ENCODE data around the gene DCAF4. TPM values are rescaled to one million over a fixed set of nuclear protein-coding genes. Genes with fewer than 3 reads are reported as not detected.

DCAF4 gene
- total RNA-seq, 2 experiments from 2014 or later: 17.3 to 23.1 TPM

GRCh38 chr14:72902801-72903530, 23.3 kb upstream of the DCAF4 start:
- peaks cover 51% of the 10 kb centered on the region for H3K27me3 Mint-ChIP-seq
- H3K4me1 Mint-ChIP-seq: peaks cover 17% of the 10 kb centered on the region
- CTCF ChIA-PET: interaction anchor here (0.6 to 5.0 kb wide), 5 partner anchors 9 to 393 kb away, joined by 3 to 199 read pairs (median 9); partner anchors contain the start of gene DPF3
- no peak overlapping the region for H3K27ac Mint-ChIP-seq
- no peaks in the 10 kb centered on the region for H3K9me3 Mint-ChIP-seq (ENCODE audit: low read depth)
- ATAC-seq (no peak), DNase-seq (no peak)
- H3K4me3 Mint-ChIP-seq: no peak overlapping the region
- H3K36me3 Mint-ChIP-seq: no peaks in the 10 kb centered on the region

- H3K4me3 Mint-ChIP-seq: no peak overlapping the region
- H3K9me3 Mint-ChIP-seq (ENCODE audit: low read depth): no peaks in the 10 kb centered on the region
- H3K36me3 Mint-ChIP-seq: no peaks in the 10 kb centered on the region
- ATAC-seq (no peak), DNase-seq (no peak)
- peaks cover 48% of the 10 kb centered on the region for H3K27me3 Mint-ChIP-seq
- CTCF ChIA-PET: interaction anchor here (0.6 to 5.0 kb wide), 10 partner anchors 10 to 394 kb away, joined by 3 to 199 read pairs (median 3); partner anchors contain the start of gene DPF3
- no peak overlapping the region for H3K27ac Mint-ChIP-seq
- peaks cover 17% of the 10 kb centered on the region for H3K4me1 Mint-ChIP-seq
These were observed 22.5 kb upstream of the DCAF4 start for GRCh38 chr14:72903716-72904115.

DNA sequence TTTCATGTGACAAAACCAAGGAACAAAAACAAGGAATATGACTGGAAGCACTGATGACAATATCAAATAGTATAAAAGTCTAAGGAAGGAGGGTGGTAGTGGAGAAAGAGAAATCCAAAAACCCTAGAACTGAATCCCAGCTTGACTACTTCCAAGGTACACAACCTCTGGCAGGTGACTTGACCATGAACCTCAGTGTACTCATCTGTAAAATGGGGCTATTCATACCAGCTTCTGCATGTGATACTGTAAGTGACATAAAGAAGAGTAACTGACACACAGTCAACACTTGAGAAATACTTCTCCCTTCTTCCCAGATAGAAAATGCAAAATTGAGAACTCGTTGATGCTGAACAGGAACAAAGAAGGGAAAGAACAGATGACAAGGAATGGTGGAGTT, 22.0 kb upstream of the DCAF4 start:
- Mint-ChIP-seq H3K4me1 (peaks cover 17% of the 10 kb centered on the region), H3K27ac (no peak overlapping the region), H3K9me3 (ENCODE audit: low read depth) (no peaks in the 10 kb centered on the region), H3K27me3 (peaks cover 48% of the 10 kb centered on the region), H3K4me3 (no peak overlapping the region), H3K36me3 (no peaks in the 10 kb centered on the region)
- ATAC-seq: no peak
- DNase-seq: no peak
- CTCF ChIA-PET: interaction anchor here (0.6 to 5.0 kb wide), 14 partner anchors 10 to 465 kb away, joined by 3 to 199 read pairs (median 4); partner anchors contain the start of gene DPF3

DNA sequence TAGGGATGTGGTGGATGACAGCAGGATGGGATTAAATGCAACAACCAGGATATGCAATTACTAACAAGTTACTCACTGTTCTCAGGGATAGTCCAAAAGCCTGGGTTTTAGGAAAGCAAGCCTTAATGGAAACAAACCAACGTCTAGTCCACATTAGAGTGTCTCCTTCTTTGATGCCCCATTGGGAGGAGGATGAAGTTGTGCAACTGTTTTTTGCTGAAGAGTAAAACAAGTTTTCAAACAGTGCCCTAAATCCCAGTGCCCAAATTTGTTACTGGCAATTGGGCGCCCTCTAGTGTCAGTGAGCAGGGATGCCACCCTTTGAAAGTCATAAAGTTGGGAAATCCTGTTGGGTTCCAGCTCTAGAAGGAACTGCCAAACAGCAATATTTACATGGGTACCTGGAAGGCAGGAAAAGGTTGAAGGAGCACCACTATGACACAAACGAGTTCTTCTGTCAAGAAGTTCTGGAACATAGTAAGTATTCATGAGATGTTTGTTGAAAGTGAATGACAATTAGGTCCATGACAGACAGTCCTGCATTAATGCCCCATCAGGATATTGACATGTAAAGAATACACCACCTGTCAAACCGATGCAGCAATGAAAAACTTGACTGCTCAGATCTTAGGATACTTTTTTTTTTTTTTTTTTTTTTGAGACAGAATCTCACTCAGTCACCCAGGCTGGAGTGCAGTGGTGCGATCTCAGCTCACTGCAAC, 21.3 kb upstream of the DCAF4 start:
- DNase-seq (peak; percentile 75), ATAC-seq (peak; percentile 77)
- H3K9me3 Mint-ChIP-seq (ENCODE audit: low read depth): no peaks in the 10 kb centered on the region
- no peaks in the 10 kb centered on the region for H3K36me3 Mint-ChIP-seq
- peaks cover 53% of the 10 kb centered on the region for H3K27me3 Mint-ChIP-seq
- no peak overlapping the region for H3K27ac Mint-ChIP-seq
- peaks cover 17% of the 10 kb centered on the region for H3K4me1 Mint-ChIP-seq
- H3K4me3 Mint-ChIP-seq: no peak overlapping the region
- CTCF ChIA-PET: interaction anchor here (0.6 to 5.0 kb wide), 22 partner anchors 8 to 465 kb away, joined by 3 to 199 read pairs (median 4); partner anchors contain the start of gene DPF3

DNA sequence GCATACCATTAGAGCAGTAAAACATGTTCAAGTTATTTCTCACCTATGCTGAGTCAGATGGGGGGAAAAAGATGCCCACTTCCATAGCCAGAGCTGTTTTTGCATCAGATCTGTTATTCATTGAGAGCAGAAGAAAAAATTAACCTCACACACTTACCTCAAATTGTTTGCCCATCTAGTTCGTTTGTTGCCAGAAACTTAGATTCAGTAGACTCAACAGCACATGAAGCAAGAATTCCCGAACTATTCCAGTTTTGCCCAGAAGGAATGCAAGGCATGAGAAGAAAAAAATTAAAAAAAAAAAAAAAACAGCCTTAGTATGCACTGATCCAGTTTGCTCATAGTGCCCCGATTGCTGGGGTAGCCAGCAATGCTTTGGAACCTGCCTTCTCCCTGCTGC, 19.9 kb upstream of the DCAF4 start:
- Mint-ChIP-seq H3K27me3 (peaks cover 49% of the 10 kb centered on the region), H3K4me1 (peaks cover 20% of the 10 kb centered on the region), H3K9me3 (ENCODE audit: low read depth) (no peaks in the 10 kb centered on the region), H3K36me3 (no peaks in the 10 kb centered on the region), H3K4me3 (no peak overlapping the region), H3K27ac (no peak overlapping the region)
- CTCF ChIA-PET: interaction anchor here (0.6 to 5.0 kb wide), 6 partner anchors 10 to 1924 kb away, joined by 3 to 199 read pairs (median 4); partner anchors contain the start of gene DPF3
- ATAC-seq (no peak), DNase-seq (no peak)

- peaks cover 44% of the 10 kb centered on the region for H3K27me3 Mint-ChIP-seq
- CTCF ChIA-PET: interaction anchor here (3.3 to 5.0 kb wide), 3 partner anchors 13 to 391 kb away, joined by 35 to 199 read pairs (median 40); partner anchors contain the start of gene DPF3
These were observed 19.4 kb upstream of the DCAF4 start for GRCh38 chr14:72906879-72907278.

DNA sequence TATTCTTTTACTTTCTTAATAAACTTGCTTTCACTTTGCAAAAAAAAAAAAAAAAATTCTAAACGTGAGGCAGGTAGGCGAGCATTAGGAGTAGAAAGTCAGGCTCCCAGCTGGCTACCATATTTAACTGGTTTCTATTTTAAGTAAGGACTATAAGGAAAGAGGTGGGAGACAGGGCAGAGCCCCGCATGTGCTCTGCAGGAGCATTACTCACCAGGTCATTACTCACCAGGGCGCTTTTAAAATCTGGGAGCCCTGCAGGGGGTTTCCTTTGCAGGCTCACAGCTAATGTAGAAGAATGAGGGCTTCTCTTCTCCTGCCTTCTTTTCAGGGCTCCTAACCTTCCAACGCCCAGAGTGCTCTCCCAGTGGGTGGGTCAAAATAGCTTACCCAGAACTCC, 18.4 kb upstream of the DCAF4 start:
- ATAC-seq (no peak), DNase-seq (no peak)
- H3K4me1 Mint-ChIP-seq: peaks cover 21% of the 10 kb centered on the region
- H3K4me3 Mint-ChIP-seq: no peak overlapping the region
- no peak overlapping the region for H3K27ac Mint-ChIP-seq
- peaks cover 46% of the 10 kb centered on the region for H3K27me3 Mint-ChIP-seq
- CTCF ChIA-PET: interaction anchor here (1.5 to 3.3 kb wide), 2 partner anchors 14 to 392 kb away, joined by 3 to 40 read pairs; no protein-coding TSS in a partner anchor
- no peaks in the 10 kb centered on the region for H3K9me3 Mint-ChIP-seq (ENCODE audit: low read depth)
- H3K36me3 Mint-ChIP-seq: no peaks in the 10 kb centered on the region

More at GRCh38 chr14:72906879-72907278, 19.4 kb upstream of the DCAF4 start:
- H3K4me3 Mint-ChIP-seq: no peak overlapping the region
- H3K4me1 Mint-ChIP-seq: peaks cover 21% of the 10 kb centered on the region
- DNase-seq (no peak), ATAC-seq (peak; percentile 60)
- no peak overlapping the region for H3K27ac Mint-ChIP-seq
- no peaks in the 10 kb centered on the region for H3K36me3 Mint-ChIP-seq
- H3K9me3 Mint-ChIP-seq (ENCODE audit: low read depth): no peaks in the 10 kb centered on the region

GRCh38 chr14:72909163-72909562, 17.1 kb upstream of the DCAF4 start:
- Mint-ChIP-seq H3K4me1 (peaks cover 25% of the 10 kb centered on the region), H3K27me3 (peaks cover 51% of the 10 kb centered on the region), H3K27ac (no peak overlapping the region), H3K9me3 (ENCODE audit: low read depth) (no peaks in the 10 kb centered on the region), H3K4me3 (no peak overlapping the region), H3K36me3 (no peaks in the 10 kb centered on the region)
- ATAC-seq: no peak
- no peak for DNase-seq
- CTCF ChIA-PET: interaction anchor here (0.7 to 3.3 kb wide), 7 partner anchors 11 to 404 kb away, joined by 3 to 40 read pairs (median 3); partner anchors contain the start of gene DCAF4

- H3K9me3 Mint-ChIP-seq (ENCODE audit: low read depth): no peaks in the 10 kb centered on the region
These were observed 12.5 kb upstream of the DCAF4 start for GRCh38 chr14:72913809-72914208.

DNA sequence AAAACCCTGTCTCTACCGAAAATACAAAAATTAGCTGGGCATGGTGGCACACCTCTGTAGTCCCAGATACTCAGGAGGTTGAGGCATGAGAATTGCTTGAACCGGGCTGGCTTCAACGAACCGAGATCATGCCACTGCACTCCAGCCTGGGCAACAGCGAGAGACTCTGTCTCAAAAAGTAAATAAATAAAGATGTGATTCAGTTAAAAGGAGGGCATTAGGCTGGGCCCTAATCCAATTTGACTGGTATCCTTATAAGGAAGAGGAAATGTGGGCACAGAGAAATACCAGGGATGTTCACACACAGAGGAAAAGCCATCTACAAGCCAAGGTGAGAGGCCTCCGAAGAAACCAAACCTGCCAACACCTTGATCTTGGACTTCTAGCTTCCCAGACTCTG, 10.1 kb upstream of the DCAF4 start:
- no peak overlapping the region for H3K27ac Mint-ChIP-seq
- H3K4me3 Mint-ChIP-seq: no peak overlapping the region
- no peaks in the 10 kb centered on the region for H3K36me3 Mint-ChIP-seq
- H3K27me3 Mint-ChIP-seq: peaks cover 64% of the 10 kb centered on the region
- CTCF ChIA-PET: no interaction called here
- ATAC-seq (no peak), DNase-seq (no peak)
- no peaks in the 10 kb centered on the region for H3K9me3 Mint-ChIP-seq (ENCODE audit: low read depth)
- H3K4me1 Mint-ChIP-seq: peaks cover 7% of the 10 kb centered on the region

More at GRCh38 chr14:72913809-72914208, 12.5 kb upstream of the DCAF4 start:
- CTCF ChIA-PET: no interaction called here
- peaks cover 9% of the 10 kb centered on the region for H3K4me1 Mint-ChIP-seq
- H3K27ac Mint-ChIP-seq: no peak overlapping the region
- H3K27me3 Mint-ChIP-seq: peaks cover 58% of the 10 kb centered on the region
- H3K36me3 Mint-ChIP-seq: no peaks in the 10 kb centered on the region
- DNase-seq: no peak
- ATAC-seq: no peak
- no peak overlapping the region for H3K4me3 Mint-ChIP-seq

DNA sequence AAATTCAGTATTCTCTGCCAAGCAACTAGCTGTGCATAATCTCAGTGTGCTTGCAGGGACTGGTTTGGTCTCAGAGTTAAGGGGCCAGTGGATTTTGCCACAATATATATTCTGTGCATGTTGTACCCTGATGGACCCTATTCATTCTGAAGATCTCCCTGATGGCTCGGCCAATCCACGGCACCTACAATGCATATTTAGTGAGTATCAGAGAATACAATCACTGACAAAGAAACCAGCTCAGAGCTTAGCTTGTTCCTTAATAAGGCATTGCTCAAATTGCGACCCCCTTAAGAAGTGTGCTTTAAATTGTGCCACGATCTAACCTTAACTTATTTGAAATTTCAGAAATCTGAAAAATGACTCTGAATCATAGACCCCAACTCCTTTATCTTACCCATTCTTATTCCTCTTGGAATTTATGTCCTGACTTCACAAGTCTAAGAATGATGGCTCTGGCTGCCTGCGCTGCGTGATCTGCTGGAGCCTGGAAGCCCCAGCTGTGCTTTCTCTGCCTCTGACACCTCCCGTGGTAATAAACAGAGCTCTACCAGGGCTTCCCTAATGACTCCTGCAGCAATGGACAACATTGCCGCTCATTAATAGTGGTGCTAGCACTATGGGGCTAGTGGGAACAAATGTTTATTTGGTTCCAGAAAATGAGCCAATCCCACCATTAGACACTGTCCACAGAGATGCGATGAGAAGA, 9.0 kb upstream of the DCAF4 start:
- peaks cover 5% of the 10 kb centered on the region for H3K4me1 Mint-ChIP-seq
- H3K36me3 Mint-ChIP-seq: no peaks in the 10 kb centered on the region
- CTCF ChIA-PET: interaction anchor here (0.6 to 1.3 kb wide), 2 partner anchors 12 to 403 kb away, joined by 3 read pairs; no protein-coding TSS in a partner anchor
- DNase-seq: no peak
- peaks cover 72% of the 10 kb centered on the region for H3K27me3 Mint-ChIP-seq
- H3K27ac Mint-ChIP-seq: no peak overlapping the region
- H3K9me3 Mint-ChIP-seq (ENCODE audit: low read depth): no peaks in the 10 kb centered on the region
- H3K4me3 Mint-ChIP-seq: no peak overlapping the region
- ATAC-seq: no peak

DNA sequence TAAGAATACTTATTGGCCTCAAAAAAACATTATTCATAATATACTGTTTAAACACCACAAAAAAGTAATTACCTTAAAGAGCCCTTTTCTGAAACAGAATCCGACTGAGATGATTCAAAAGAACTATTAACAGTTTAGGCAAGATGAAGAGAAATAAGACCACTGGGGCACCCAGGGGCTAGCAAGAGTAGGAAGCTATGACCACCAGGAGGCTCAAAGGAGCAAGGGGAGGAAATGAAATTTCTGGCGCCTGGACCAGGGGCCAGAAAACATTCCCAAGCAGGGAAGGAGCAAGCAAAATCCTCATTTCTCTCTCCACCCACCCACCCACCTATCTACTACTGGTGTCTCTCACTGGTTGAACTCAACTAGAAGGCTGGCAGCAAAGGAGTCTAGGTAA, 6.3 kb upstream of the DCAF4 start:
- no peak overlapping the region for H3K4me3 Mint-ChIP-seq
- no peak for ATAC-seq

DNA sequence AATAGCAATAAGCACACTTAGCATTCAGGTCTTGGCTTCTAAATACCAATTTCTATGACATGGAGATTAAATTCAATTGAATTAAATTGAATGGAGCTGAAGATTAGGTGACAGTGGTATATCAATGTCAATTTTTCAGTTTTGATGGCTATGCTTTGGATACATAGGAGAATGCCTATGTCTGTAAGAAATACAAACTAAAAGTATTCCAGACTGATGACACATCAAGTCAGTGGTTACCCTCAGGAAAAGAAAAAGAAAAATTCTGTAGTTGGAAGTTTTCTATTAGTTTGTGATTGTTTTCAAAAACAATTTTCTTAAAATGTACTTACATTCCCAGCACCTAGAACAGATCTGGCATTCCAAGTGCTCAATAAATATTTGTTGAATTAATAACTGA, 4.9 kb upstream of the DCAF4 start:
- Mint-ChIP-seq H3K27ac (no peak overlapping the region), H3K9me3 (ENCODE audit: low read depth) (no peaks in the 10 kb centered on the region), H3K4me3 (no peak overlapping the region), H3K4me1 (peaks cover 3% of the 10 kb centered on the region), H3K27me3 (peaks cover 58% of the 10 kb centered on the region), H3K36me3 (no peaks in the 10 kb centered on the region)
- ATAC-seq (no peak), DNase-seq (no peak)
- CTCF ChIA-PET: interaction anchor here (1.7 kb wide), 1 partner anchor 405 kb away, joined by 8 read pairs; no protein-coding TSS in a partner anchor

More for the DNA sequence above, 6.3 kb upstream of the DCAF4 start:
- H3K27ac Mint-ChIP-seq: no peak overlapping the region
- CTCF ChIA-PET: no interaction called here
- H3K27me3 Mint-ChIP-seq: peaks cover 64% of the 10 kb centered on the region
- no peaks in the 10 kb centered on the region for H3K9me3 Mint-ChIP-seq (ENCODE audit: low read depth)
- no peaks in the 10 kb centered on the region for H3K4me1 Mint-ChIP-seq
- no peak for DNase-seq
- no peaks in the 10 kb centered on the region for H3K36me3 Mint-ChIP-seq
